ENCODE data around the gene CFDP1.
"Not testable (repeated sequence)": the region's sequence is repeated elsewhere in the genome, so short reads cannot be mapped to it uniquely, and the experiment has no call there.

The CFDP1 gene

GRCh38 chr16:75464122-75464918 is 31.0 kb upstream of the CFDP1 start, which contains the start of gene TMEM170A:
Gene TMEM170A, minus strand, starts transcription at chr16:75464689. Its CDS starts 89 bp downstream, at chr16:75464600.
- peak; percentile 96 to 99 for DNase-seq (ENCODE audit: low read depth in 1 of 2, low spot score in 1 of 2)
- peak within 1 kb of the TSS; percentile 92 for H3K27ac ChIP-seq (replicated peaks)
- H3K4me3 ChIP-seq (replicated peaks; ENCODE audit: insufficient read depth, low read length) = peak within 1 kb of the TSS; percentile 91
- TF ChIP-seq POLR2AphosphoS5 (IDR thresholded peaks at IDR 0.05; ENCODE audit: low read depth) (peak; percentile 92), SPI1 (IDR thresholded peaks at IDR 0.05; ENCODE audit: borderline replicate concordance, low read depth) (peak; percentile 18; the same call in 1 of the 2 replicates), CTCF (IDR thresholded peaks at IDR 0.05; ENCODE audit: insufficient read depth, low read length) (peak; percentile 96), GABPA (IDR thresholded peaks at IDR 0.05; ENCODE audit: low read depth) (peak; percentile 18; the same call in 1 of the 2 replicates), REST (IDR thresholded peaks at IDR 0.05; ENCODE audit: insufficient replicate concordance, low read depth) (no peak)
- H3K27me3 ChIP-seq (ENCODE audit: insufficient read depth, poor library complexity, severe bottlenecking) = no peaks in the 10 kb centered on the region

GRCh38 chr16:75463389-75464121 is 30.3 kb upstream of the CFDP1 start:
- peak overlapping the region; percentile 92 for H3K27ac ChIP-seq (replicated peaks)
- not testable (repeated sequence) for H3K27me3 ChIP-seq (ENCODE audit: insufficient read depth, poor library complexity, severe bottlenecking)
- peak overlapping the region; percentile 91 for H3K4me3 ChIP-seq (replicated peaks; ENCODE audit: insufficient read depth, low read length)
- DNase-seq (ENCODE audit: low read depth in 1 of 2, low spot score in 1 of 2) = peak in 1 of 2 experiments; percentile 18

- no peaks in the 10 kb centered on the region for H3K27me3 ChIP-seq (ENCODE audit: insufficient read depth, poor library complexity, severe bottlenecking)
- no peak overlapping the region for H3K4me3 ChIP-seq (replicated peaks; ENCODE audit: insufficient read depth, low read length)
- DNase-seq (ENCODE audit: low read depth in 1 of 2, low spot score in 1 of 2) = no peak
- H3K27ac ChIP-seq (replicated peaks) = no peak overlapping the region
- TF ChIP-seq REST (IDR thresholded peaks at IDR 0.05; ENCODE audit: insufficient replicate concordance, low read depth) (no peak), GABPA (IDR thresholded peaks at IDR 0.05; ENCODE audit: low read depth) (no peak), SPI1 (IDR thresholded peaks at IDR 0.05; ENCODE audit: borderline replicate concordance, low read depth) (no peak), CTCF (IDR thresholded peaks at IDR 0.05; ENCODE audit: insufficient read depth, low read length) (no peak), POLR2AphosphoS5 (IDR thresholded peaks at IDR 0.05; ENCODE audit: low read depth) (no peak)
Measured at GRCh38 chr16:75462806-75463205, 29.5 kb upstream of the CFDP1 start.

- Histone ChIP-seq H3K27ac (replicated peaks) (no peak overlapping the region), H3K4me3 (replicated peaks; ENCODE audit: insufficient read depth, low read length) (no peak overlapping the region), H3K27me3 (ENCODE audit: insufficient read depth, poor library complexity, severe bottlenecking) (no peaks in the 10 kb centered on the region)
- no peak for DNase-seq (ENCODE audit: low read depth in 1 of 2, low spot score in 1 of 2)
- TF ChIP-seq POLR2AphosphoS5 (IDR thresholded peaks at IDR 0.05; ENCODE audit: low read depth) = no peak
- TF ChIP-seq GABPA (IDR thresholded peaks at IDR 0.05; ENCODE audit: low read depth) = no peak
- no peak for TF ChIP-seq CTCF (IDR thresholded peaks at IDR 0.05; ENCODE audit: insufficient read depth, low read length)
- TF ChIP-seq SPI1 (IDR thresholded peaks at IDR 0.05; ENCODE audit: borderline replicate concordance, low read depth) = no peak
- no peak for TF ChIP-seq REST (IDR thresholded peaks at IDR 0.05; ENCODE audit: insufficient replicate concordance, low read depth)
Measured at GRCh38 chr16:75461575-75461974, 28.3 kb upstream of the CFDP1 start.
